Activated CD8-positive, alpha-beta T cell treated with anti-CD3 and anti-CD28 coated beads for 36 hours (primary cell): ENCODE measurements around the gene LDB2. TPM values are rescaled to one million over a fixed set of nuclear protein-coding genes. Genes with fewer than 3 reads are reported as not detected.

ENCODE experiments used
- ATAC-seq: fragments of 200-7000 bp; cut with Tn5 transposase; one replicate; pipeline ENCODE4 v1.10.0; 2021; ENCODE audit warnings: mild to moderate bottlenecking, moderate library complexity
- CTCF ChIA-PET: fragments of 350-600 bp; sonication (Branson Sonifier 250); formaldehyde crosslinking; loops from one replicate; lab custom pipeline; 2021; ENCODE audit warnings: antibody characterized with exemption; lab: Charles Lee
- POLR2A ChIA-PET: fragments of 350-600 bp; sonication (Branson Sonifier 250); formaldehyde crosslinking; loops from one replicate; lab custom pipeline; 2021; ENCODE audit warnings: antibody characterized with exemption; lab: Charles Lee
- DNase-seq: peaks from one replicate; pipeline ENCODE4 v3.0.0-alpha.2; 2020
- H3K27ac Mint-ChIP-seq: one replicate; pipeline ENCODE4 v1.8.0; 2021; ENCODE audit warnings: mild to moderate bottlenecking, mixed read lengths
- H3K27me3 Mint-ChIP-seq: one replicate; pipeline ENCODE4 v1.8.0; 2021; ENCODE audit warnings: mixed read lengths
- H3K36me3 Mint-ChIP-seq: one replicate; pipeline ENCODE4 v1.8.0; 2021; ENCODE audit warnings: low read depth, mixed read lengths
- H3K4me1 Mint-ChIP-seq: one replicate; pipeline ENCODE4 v1.8.0; 2021; ENCODE audit warnings: low read depth, mixed read lengths
- H3K4me3 Mint-ChIP-seq: one replicate; pipeline ENCODE4 v1.8.0; 2021; ENCODE audit warnings: mild to moderate bottlenecking, moderate library complexity, mixed read lengths
- H3K9me3 Mint-ChIP-seq: one replicate; pipeline ENCODE4 v1.8.0; 2021; ENCODE audit warnings: mixed read lengths
- CTCF ChIP-seq: fragments of 200-600 bp; IDR thresholded peaks from one replicate; pipeline ENCODE4 v1.8.0; 2022; ENCODE audit warnings: antibody characterized with exemption, mild to moderate bottlenecking
- intact Hi-C: fragments of 100-400 bp; cut with micrococcal nuclease; formaldehyde crosslinking; loops from one replicate; pipeline ENCODE4 v1.10.0; 2022
- total RNA-seq, 2 experiments: library from RNA; stranded (reverse); gene quantifications; one replicate each; pipeline ENCODE4 v1.2.3, GENCODE V29; 2021

The LDB2 gene
- total RNA-seq, 2 experiments from 2014 or later = not detected

- no peaks in the 10 kb centered on the region for H3K9me3 Mint-ChIP-seq
- no peaks in the 10 kb centered on the region for H3K27me3 Mint-ChIP-seq
- POLR2A ChIA-PET = no interaction called here
- no peak for ATAC-seq
- no peaks in the 10 kb centered on the region for H3K36me3 Mint-ChIP-seq
- CTCF ChIA-PET = no interaction called here
- no peak overlapping the region for H3K4me3 Mint-ChIP-seq
- no peak for DNase-seq
- H3K4me1 Mint-ChIP-seq = no peaks in the 10 kb centered on the region
- no peak for TF ChIP-seq CTCF
- no peak overlapping the region for H3K27ac Mint-ChIP-seq
- intact Hi-C loops = no loop called here
These were observed 232.4 kb downstream of the LDB2 start for GRCh38 chr4:16665942-16666551.

- Mint-ChIP-seq H3K27me3 (no peaks in the 10 kb centered on the region), H3K4me3 (no peak overlapping the region), H3K27ac (no peak overlapping the region), H3K9me3 (no peaks in the 10 kb centered on the region), H3K36me3 (no peaks in the 10 kb centered on the region), H3K4me1 (no peaks in the 10 kb centered on the region)
- ChIA-PET CTCF (no interaction called here), POLR2A (no interaction called here)
- intact Hi-C loops = no loop called here
- no peak for DNase-seq
- TF ChIP-seq CTCF = no peak
- ATAC-seq = no peak
These were observed 234.7 kb downstream of the LDB2 start for GRCh38 chr4:16663732-16664131.

GRCh38 chr4:16663307-16663706 is 235.1 kb downstream of the LDB2 start:
- POLR2A ChIA-PET = no interaction called here
- ATAC-seq (no peak), DNase-seq (no peak)
- CTCF ChIA-PET = no interaction called here
- Mint-ChIP-seq H3K4me3 (no peak overlapping the region), H3K4me1 (no peaks in the 10 kb centered on the region), H3K36me3 (no peaks in the 10 kb centered on the region), H3K27ac (no peak overlapping the region), H3K9me3 (no peaks in the 10 kb centered on the region), H3K27me3 (no peaks in the 10 kb centered on the region)
- intact Hi-C loops = no loop called here
- no peak for TF ChIP-seq CTCF

- no peak for TF ChIP-seq CTCF
- no peaks in the 10 kb centered on the region for H3K27me3 Mint-ChIP-seq
- no peak overlapping the region for H3K4me3 Mint-ChIP-seq
- H3K4me1 Mint-ChIP-seq = no peaks in the 10 kb centered on the region
- DNase-seq (no peak), ATAC-seq (no peak)
- H3K36me3 Mint-ChIP-seq = no peaks in the 10 kb centered on the region
- POLR2A ChIA-PET = interaction anchor here (0.6 kb wide), 1 partner anchor 29 kb away, joined by 3 read pairs; no protein-coding TSS in a partner anchor
- intact Hi-C loops = no loop called here
- no peak overlapping the region for H3K27ac Mint-ChIP-seq
- CTCF ChIA-PET = no interaction called here
- no peaks in the 10 kb centered on the region for H3K9me3 Mint-ChIP-seq
These were observed 236.6 kb downstream of the LDB2 start for GRCh38 chr4:16661813-16662212.

- ATAC-seq = no peak
- H3K27me3 Mint-ChIP-seq = no peaks in the 10 kb centered on the region
- DNase-seq = no peak
- H3K36me3 Mint-ChIP-seq = no peaks in the 10 kb centered on the region
- ChIA-PET CTCF (no interaction called here), POLR2A (no interaction called here)
- no peaks in the 10 kb centered on the region for H3K9me3 Mint-ChIP-seq
- no peak for TF ChIP-seq CTCF
- intact Hi-C loops = no loop called here
- H3K4me3 Mint-ChIP-seq = no peak overlapping the region
- no peaks in the 10 kb centered on the region for H3K4me1 Mint-ChIP-seq
- no peak overlapping the region for H3K27ac Mint-ChIP-seq
These were observed 237.8 kb downstream of the LDB2 start for GRCh38 chr4:16660656-16661055.
